IPS DF 6.9 (cell line): ENCODE data around the gene FAM200C.

Experiments
- DNase-seq: peaks from one replicate; pipeline ENCODE4 v3.0.0-alpha.2; 2013; ENCODE audit warnings: low read depth, low spot score
- H3K27ac ChIP-seq: one replicate; pipeline ENCODE4 v1.5.1; 2013; ENCODE audit warnings: low read length, control low read depth
- H3K27me3 ChIP-seq: 2 replicates; pipeline ENCODE4 v1.6.1; 2013; ENCODE audit warnings: mild to moderate bottlenecking, low read length; ENCODE audit not compliant: control insufficient read depth, insufficient read depth
- H3K36me3 ChIP-seq: 2 replicates; pipeline ENCODE4 v1.6.1; 2013; ENCODE audit warnings: low read length; ENCODE audit not compliant: control insufficient read depth, insufficient read depth
- H3K4me1 ChIP-seq: 2 replicates; pipeline ENCODE4 v1.6.1; 2013; ENCODE audit warnings: low read length; ENCODE audit not compliant: control insufficient read depth, insufficient read depth
- H3K4me3 ChIP-seq: 2 replicates; pipeline ENCODE4 v1.5.1; 2013; ENCODE audit warnings: mild to moderate bottlenecking, low read length
- H3K9me3 ChIP-seq: 2 replicates; pipeline ENCODE4 v1.6.1; 2013; ENCODE audit warnings: low read length, inconsistent platforms; ENCODE audit not compliant: control insufficient read depth, insufficient read depth
- WGBS: extraction: QIAGEN DNeasy Blood & Tissue Kit; methylation state at CpG from one replicate; pipeline ENCODE4 v1.1.7; 2013; ENCODE audit warnings: mixed read lengths, missing lambda C conversion rate; ENCODE audit not compliant: insufficient read length, insufficient coverage; 5-methylcytosine and 5-hydroxymethylcytosine counted together

FAM200C gene

DNA sequence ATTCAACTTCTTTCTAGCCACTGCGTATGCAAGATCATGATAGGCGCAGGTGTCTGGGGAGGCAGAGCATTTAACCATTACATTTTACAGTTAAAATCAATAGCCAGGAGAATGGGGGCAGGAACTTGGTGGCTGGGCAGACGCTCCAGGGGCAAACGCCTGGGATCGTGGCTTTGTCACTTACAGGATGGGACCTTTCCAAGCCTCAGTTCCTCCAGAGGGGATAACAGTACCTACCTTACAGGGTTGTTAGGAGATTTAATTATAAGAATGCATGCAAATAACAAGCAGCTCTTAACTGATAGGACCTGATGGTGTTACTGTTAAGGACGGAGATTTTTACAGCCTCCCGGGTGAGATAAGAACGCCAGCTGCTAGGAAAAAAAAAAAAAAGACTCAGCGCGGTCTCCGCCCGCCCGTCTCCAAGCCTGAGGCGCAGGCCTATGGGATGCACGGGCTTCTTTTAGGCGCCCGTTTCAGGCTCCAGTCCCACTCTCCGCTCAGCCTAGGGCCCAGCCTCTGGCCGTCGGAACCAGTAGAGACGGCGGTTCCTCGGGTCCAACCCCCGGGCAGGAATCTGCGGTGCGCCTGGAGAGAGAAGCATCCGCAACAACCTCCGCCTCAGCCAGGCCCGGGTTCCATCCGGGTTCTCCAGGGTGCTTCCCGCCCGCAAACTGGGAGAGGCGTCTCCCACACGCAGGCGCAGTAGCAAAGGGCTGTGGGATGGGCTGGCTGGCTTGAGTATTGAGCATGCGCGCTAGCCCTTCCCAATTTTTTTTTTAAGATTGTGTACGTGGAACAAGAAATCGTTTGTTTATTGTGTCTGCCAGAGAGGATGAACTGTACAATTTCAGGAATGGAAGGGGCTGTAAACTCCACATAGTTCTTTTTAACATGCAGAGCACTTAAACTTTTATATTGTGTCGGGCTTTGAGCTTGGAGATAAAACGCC is at the start of gene FAM200C:
Gene FAM200C (minus strand): TSS at position 653 of the 952 bp plus-strand sequence. CDS start 4,564 bp downstream, outside the sequence.
- peak within 1 kb of the TSS; percentile 95 for H3K4me3 ChIP-seq
- no peaks in the 10 kb centered on the region for H3K4me1 ChIP-seq
- peak; percentile 79 for DNase-seq
- no CpG with 5 or more reads among the region's 41 CpGs for WGBS
- no peaks in the 10 kb centered on the region for H3K27me3 ChIP-seq
- H3K36me3 ChIP-seq: no peaks in the 10 kb centered on the region; the same call in 1 of the 2 replicates
- no peaks in the 10 kb centered on the region for H3K9me3 ChIP-seq
- no peak within 1 kb of the TSS for H3K27ac ChIP-seq

DNA sequence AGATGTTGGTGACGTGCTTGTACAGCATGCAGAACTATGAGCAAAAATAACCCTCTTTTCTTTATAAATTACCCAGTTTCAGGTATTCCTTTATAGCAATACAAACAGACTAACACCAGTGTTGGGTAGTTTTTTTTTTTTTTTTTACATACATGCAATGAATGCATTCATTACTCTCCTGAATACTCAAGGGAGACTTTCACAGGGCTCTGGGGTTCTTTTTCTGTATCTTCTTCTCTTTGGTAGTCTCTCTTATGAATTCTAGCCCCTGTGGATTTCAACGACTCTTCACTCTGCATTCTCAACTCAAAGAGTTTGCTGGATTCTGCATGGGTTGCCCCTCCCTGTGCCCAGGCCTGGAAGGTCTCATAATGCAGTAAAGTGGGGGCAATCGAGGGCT is 49.6 kb upstream of the FAM200C start:
- H3K27ac ChIP-seq: no peak overlapping the region
- H3K9me3 ChIP-seq: no peaks in the 10 kb centered on the region
- H3K4me3 ChIP-seq: no peak overlapping the region
- no CpG with 5 or more reads among the region's 3 CpGs for WGBS
- no peak for DNase-seq
- H3K36me3 ChIP-seq: no peaks in the 10 kb centered on the region
- no peaks in the 10 kb centered on the region for H3K27me3 ChIP-seq
- no peaks in the 10 kb centered on the region for H3K4me1 ChIP-seq

DNA sequence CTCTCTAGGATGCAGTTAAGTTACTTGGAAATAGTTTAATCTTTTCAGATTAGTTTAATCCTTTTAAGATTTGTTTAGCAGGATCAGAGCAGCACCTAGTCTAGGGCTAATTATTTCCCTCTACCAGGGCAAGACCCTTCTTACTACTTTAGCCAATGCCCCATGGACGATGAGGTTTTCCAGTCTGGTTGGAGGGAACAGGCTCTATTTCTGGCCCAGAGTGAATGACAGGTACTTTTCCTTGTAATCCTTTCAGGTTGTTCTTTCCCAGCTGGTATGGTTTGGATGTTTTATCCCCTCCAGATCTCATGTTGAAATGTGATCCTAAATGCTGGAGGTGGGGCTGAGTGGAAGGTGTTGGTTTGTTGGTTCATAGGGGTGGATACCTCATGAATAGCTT is 49.0 kb upstream of the FAM200C start:
- no peak overlapping the region for H3K27ac ChIP-seq
- no peaks in the 10 kb centered on the region for H3K4me1 ChIP-seq
- H3K36me3 ChIP-seq: no peaks in the 10 kb centered on the region
- no peaks in the 10 kb centered on the region for H3K27me3 ChIP-seq
- H3K9me3 ChIP-seq: no peaks in the 10 kb centered on the region
- no peak for DNase-seq
- no peak overlapping the region for H3K4me3 ChIP-seq
- no CpG with 5 or more reads among the region's 1 CpG for WGBS

DNA sequence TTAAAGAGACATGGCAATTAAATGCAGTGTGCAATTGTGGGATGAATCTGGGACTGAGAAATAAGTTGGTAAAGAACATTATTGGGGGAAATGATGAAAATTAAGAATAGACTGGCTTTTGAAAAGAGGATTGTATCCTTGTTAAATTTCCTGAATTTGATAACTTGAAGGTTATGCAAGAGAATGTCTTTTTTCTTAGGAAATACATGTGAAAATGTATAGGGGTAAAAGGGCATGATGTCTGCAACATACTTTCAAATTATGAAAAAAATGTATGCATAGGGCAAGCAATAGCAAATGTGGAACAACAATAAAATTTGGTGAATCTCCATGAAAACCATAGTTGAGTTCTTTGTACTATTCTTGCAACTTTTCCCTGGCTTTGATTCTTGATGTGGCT is 45.9 kb upstream of the FAM200C start:
- H3K27ac ChIP-seq: no peak overlapping the region
- H3K4me1 ChIP-seq: 0 out of 2 replicates have a peak, but pooled peaks cover 1% of the 10 kb centered on the region
- H3K36me3 ChIP-seq: no peaks in the 10 kb centered on the region
- no peak overlapping the region for H3K4me3 ChIP-seq
- DNase-seq: no peak
- H3K9me3 ChIP-seq: no peaks in the 10 kb centered on the region
- H3K27me3 ChIP-seq: no peaks in the 10 kb centered on the region

DNA sequence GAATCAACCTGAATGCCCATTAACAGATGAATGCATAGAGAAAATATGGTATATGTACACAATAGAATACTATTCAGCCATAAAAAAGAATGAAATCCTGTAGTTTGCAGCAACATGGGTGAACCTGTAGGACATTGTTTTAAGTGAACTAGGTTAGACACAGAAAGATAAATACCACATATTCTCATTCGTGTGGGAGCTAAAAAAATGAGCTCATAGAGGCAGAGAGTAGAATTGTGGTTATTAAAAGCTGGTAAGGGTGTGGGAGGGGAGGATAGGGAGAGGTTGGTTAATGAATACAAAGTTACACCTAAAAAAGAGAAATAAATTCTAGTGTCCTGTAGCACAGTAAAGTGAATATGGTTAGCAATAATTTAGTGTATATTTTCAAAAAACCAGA is 45.3 kb upstream of the FAM200C start:
- no peaks in the 10 kb centered on the region for H3K36me3 ChIP-seq
- DNase-seq: no peak
- no peaks in the 10 kb centered on the region for H3K27me3 ChIP-seq
- no CpG with 5 or more reads among the region's 1 CpG for WGBS
- H3K4me1 ChIP-seq: 0 out of 2 replicates have a peak, but pooled peaks cover 1% of the 10 kb centered on the region
- H3K9me3 ChIP-seq: no peaks in the 10 kb centered on the region
- H3K27ac ChIP-seq: no peak overlapping the region
- no peak overlapping the region for H3K4me3 ChIP-seq

DNA sequence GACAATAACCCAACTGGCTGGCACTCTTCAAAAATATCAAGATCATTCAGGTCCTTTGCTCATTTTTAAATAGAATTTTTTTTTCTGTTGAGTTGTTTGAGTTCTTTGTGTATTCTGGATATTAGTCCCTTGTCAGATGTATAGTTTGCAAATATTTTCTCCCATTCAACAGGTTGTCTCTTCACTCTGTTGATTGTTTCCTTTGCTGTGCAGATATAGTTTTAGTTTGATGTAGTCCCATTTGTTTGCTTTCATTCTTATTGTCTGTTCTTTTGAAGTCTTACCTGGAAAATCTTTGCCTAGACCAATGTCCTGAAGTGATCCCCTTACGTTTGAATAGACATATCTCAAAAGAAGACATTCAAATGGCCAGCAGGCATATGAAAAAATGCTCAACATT is 44.6 kb upstream of the FAM200C start:
- H3K27me3 ChIP-seq: no peaks in the 10 kb centered on the region
- H3K36me3 ChIP-seq: no peaks in the 10 kb centered on the region
- no CpG with 5 or more reads among the region's 1 CpG for WGBS
- DNase-seq: no peak
- H3K4me1 ChIP-seq: 0 out of 2 replicates have a peak, but pooled peaks cover 1% of the 10 kb centered on the region
- no peak overlapping the region for H3K27ac ChIP-seq
- no peaks in the 10 kb centered on the region for H3K9me3 ChIP-seq
- no peak overlapping the region for H3K4me3 ChIP-seq

DNA sequence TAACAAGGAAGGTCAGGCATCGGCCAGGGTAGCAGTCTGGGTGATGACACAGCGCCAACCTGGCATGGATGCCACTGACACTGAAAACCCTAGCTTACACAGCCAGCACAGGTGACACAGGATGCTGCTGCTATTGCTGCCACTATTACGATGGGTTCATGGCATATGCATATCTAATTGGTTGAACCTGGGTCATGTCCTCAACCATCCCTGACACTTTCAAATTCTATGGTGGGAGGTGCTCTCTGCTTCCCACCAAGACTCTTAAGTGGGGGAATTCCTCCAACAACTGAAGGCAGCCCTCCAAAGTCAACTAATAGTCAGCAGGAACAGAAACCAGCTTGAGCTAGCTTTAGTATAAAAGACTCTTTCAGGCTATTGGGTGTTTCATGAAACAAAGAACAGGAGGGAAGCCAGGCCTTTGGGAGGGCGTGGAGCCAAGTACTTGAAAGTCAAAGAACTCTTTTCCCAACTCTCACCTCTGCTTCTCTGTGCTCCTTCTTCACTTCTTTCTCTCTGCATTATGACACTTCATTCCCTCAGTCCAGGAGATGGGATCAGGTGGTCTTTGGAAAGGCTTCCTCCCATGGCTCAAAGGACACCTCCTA is 43.1 kb upstream of the FAM200C start:
- no peak overlapping the region for H3K27ac ChIP-seq
- H3K27me3 ChIP-seq: no peaks in the 10 kb centered on the region
- no peak for DNase-seq
- H3K4me1 ChIP-seq: 0 out of 2 replicates have a peak, but pooled peaks cover 1% of the 10 kb centered on the region
- no peaks in the 10 kb centered on the region for H3K9me3 ChIP-seq
- no peaks in the 10 kb centered on the region for H3K36me3 ChIP-seq
- no CpG with 5 or more reads among the region's 4 CpGs for WGBS
- no peak overlapping the region for H3K4me3 ChIP-seq

DNA sequence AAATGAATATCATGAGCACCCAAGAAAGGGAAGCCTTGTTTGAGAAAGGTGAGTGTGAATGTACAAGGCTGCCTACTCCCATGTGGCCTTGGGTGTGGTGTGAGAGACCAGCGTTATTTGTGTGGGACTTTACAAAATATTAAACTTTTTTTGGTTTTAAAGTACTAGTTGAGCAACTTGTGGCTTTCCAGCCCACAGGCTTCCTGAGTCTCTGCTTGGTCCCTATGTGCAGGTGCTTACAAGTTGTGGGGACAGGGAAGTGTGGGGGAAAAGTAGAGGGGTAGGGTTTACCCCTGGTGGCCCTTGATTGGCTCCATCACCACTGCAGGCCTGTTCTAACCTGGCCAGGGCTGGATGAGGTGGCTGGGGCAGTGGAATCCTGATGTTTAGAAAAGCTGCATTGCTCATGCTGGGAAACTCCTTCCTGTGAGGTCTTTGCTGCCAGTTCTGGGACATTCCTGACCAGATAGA is 41.5 kb upstream of the FAM200C start:
- Histone ChIP-seq H3K4me1 (0 out of 2 replicates have a peak, but pooled peaks cover 1% of the 10 kb centered on the region), H3K27me3 (no peaks in the 10 kb centered on the region), H3K4me3 (no peak overlapping the region), H3K9me3 (no peaks in the 10 kb centered on the region), H3K36me3 (no peaks in the 10 kb centered on the region), H3K27ac (no peak overlapping the region)
- DNase-seq: no peak
- WGBS: no CpG with 5 or more reads among the region's 1 CpG

DNA sequence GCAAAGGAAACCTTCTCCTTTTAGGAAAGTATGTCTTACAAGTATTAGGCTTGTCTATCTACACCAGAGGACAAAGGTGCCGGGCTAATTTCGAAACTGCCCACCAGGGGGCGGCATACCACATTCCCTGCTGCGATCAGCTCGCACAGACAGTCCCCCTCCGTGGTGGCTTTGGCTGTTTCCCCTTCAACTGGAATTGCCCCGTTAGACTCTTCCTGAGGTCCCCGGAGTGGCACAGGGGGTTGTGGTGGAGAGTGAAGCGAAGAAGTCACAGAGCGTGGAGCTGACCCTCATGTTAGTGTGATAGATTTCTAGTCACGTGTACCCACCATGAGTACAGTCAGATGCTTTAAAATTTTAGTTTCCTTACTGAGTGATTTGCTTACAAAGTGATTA is 39.3 kb upstream of the FAM200C start:
- Histone ChIP-seq H3K4me3 (no peak overlapping the region; the same call in 1 of the 2 replicates), H3K9me3 (no peaks in the 10 kb centered on the region), H3K27me3 (no peaks in the 10 kb centered on the region), H3K4me1 (0 out of 2 replicates have a peak, but pooled peaks cover 1% of the 10 kb centered on the region), H3K27ac (no peak overlapping the region), H3K36me3 (no peaks in the 10 kb centered on the region)
- DNase-seq: peak; percentile 80
- no CpG with 5 or more reads among the region's 11 CpGs for WGBS

DNA sequence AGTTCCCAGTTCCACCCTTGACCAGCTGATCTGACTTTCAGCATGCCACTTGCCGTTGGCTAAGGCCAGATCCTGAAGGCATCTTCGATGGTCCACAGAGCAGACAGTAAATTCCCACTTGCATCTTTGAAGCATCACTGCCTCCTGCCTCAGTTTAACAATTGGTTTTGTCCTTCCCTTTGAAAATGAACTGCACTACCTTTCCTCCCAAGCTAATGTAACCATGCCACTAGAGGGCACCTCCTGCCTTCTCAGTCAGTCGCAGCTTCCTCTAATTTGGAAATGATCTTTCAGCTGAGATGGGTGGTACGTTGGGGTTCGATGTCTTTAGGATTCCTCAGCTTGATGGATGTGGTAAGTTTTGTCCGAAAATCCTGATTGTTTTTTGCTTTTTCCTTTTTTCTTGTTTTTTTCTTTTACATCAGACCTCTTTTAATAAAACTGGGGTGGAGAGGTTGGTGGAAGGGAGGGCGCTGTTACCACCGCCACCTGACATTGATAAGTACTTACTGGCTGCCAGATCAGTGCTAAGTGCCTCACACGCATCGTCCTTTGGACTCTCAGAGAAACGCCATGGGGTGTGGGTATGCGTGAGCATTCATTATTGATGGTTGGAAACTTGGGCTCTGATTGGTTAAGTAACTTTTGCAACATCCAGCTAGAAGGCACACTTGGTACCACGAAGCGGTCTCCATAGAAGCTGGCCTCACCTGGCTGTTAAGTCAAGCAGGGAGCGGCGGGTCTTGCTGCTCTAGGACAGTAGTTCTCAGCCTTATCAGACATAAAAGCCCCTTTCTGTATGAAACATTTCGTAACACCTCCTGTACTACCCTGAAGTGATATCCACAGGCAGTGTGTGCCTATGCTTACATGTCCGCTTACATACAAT is 38.7 kb upstream of the FAM200C start:
- DNase-seq: peak; percentile 45
- no peaks in the 10 kb centered on the region for H3K27me3 ChIP-seq
- H3K27ac ChIP-seq: no peak overlapping the region
- H3K9me3 ChIP-seq: no peaks in the 10 kb centered on the region
- peaks cover 1% of the 10 kb centered on the region; the same call in 1 of the 2 replicates for H3K4me1 ChIP-seq
- peak overlapping the region; percentile 20; the same call in 1 of the 2 replicates for H3K4me3 ChIP-seq
- H3K36me3 ChIP-seq: no peaks in the 10 kb centered on the region
- no CpG with 5 or more reads among the region's 18 CpGs for WGBS
